Nephron (organoid): ENCODE measurements around the gene CRISPLD2.

Experiments
- H3K27ac Mint-ChIP-seq, 3 experiments: 2 replicates each; pipeline ENCODE4 v1.8.0; 2020; ENCODE audit warnings: mixed read lengths in 3 of 3, mild to moderate bottlenecking in 2 of 3, moderate library complexity in 1 of 3
- H3K27me3 Mint-ChIP-seq: 2 replicates; pipeline ENCODE4 v1.8.0; 2021; ENCODE audit warnings: low read depth, mild to moderate bottlenecking, moderate library complexity, mixed read lengths
- H3K36me3 Mint-ChIP-seq: 2 replicates; pipeline ENCODE4 v1.8.0; 2020; ENCODE audit warnings: low read depth, mixed read lengths
- H3K4me1 Mint-ChIP-seq: 2 replicates; pipeline ENCODE4 v1.8.0; 2020; ENCODE audit warnings: mixed read lengths
- H3K4me3 Mint-ChIP-seq, 3 experiments: 2 replicates each; pipeline ENCODE4 v1.8.0; 2020; ENCODE audit warnings: mild to moderate bottlenecking in 3 of 3, mixed read lengths in 3 of 3, moderate library complexity in 2 of 3
- H3K9me3 Mint-ChIP-seq: 2 replicates; pipeline ENCODE4 v1.8.0; 2020; ENCODE audit warnings: mixed read lengths
- TF ChIP-seq, protein P1 (sequence below), 3 experiments: fragments of 200-600 bp; sonication (generic); IDR thresholded peaks; one replicate each; pipeline ENCODE4 v1.5.0; 2021; ENCODE audit warnings: antibody characterized with exemption in 3 of 3; ENCODE audit not compliant: unreplicated experiment in 3 of 3

Gene CRISPLD2

DNA sequence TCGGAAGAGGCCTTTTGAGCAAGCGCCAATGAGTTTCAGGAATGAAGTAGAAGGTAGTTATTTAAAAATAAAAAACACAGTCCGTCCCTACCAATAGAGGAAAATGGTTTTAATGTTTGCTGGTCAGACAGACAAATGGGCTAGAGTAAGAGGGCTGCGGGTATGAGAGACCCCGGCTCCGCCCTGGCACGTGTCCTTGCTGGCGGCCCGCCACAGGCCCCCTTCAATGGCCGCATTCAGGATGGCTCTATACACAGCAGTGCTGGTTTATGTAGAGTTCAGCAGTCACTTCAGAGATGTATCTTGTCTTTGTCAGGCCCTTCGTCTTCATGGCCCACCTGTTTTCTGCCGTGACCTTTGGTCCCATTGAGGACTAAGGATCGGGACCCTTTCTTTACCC lies 87.3 kb downstream of the CRISPLD2 start:
- TF ChIP-seq, protein P1, sequence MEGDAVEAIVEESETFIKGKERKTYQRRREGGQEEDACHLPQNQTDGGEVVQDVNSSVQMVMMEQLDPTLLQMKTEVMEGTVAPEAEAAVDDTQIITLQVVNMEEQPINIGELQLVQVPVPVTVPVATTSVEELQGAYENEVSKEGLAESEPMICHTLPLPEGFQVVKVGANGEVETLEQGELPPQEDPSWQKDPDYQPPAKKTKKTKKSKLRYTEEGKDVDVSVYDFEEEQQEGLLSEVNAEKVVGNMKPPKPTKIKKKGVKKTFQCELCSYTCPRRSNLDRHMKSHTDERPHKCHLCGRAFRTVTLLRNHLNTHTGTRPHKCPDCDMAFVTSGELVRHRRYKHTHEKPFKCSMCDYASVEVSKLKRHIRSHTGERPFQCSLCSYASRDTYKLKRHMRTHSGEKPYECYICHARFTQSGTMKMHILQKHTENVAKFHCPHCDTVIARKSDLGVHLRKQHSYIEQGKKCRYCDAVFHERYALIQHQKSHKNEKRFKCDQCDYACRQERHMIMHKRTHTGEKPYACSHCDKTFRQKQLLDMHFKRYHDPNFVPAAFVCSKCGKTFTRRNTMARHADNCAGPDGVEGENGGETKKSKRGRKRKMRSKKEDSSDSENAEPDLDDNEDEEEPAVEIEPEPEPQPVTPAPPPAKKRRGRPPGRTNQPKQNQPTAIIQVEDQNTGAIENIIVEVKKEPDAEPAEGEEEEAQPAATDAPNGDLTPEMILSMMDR (IDR thresholded peaks at IDR 0.05; ENCODE audit: unreplicated experiment in 3 of 3) = no peak
- H3K36me3 Mint-ChIP-seq = peaks cover 8% of the 10 kb centered on the region
- H3K27me3 Mint-ChIP-seq = peaks cover 4% of the 10 kb centered on the region
- peaks cover 33% of the 10 kb centered on the region for H3K4me1 Mint-ChIP-seq
- H3K9me3 Mint-ChIP-seq = no peaks in the 10 kb centered on the region
- peak overlapping the region in 2 of 3 experiments; percentile 36 to 89 for H3K27ac Mint-ChIP-seq
- no peak overlapping the region for H3K4me3 Mint-ChIP-seq

DNA sequence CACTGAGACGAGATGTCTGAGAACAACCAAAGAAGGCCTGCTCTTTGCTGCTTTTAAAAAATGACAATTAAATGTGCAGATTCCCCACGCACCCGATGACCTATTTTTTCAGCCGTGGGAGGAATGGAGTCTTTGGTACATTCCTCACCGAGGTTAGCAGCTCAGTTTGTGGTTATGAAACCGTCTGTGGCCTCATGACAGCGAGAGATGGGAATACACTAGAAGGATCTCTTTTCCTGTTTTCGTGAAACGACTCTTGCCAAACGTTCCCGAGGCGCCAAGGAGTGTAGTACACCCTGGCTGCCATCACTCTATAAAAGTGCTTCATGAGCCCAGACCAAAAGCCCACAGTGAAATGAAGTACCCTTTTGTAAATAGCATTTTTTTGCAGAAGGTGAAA lies 87.8 kb downstream of the CRISPLD2 start:
- Mint-ChIP-seq H3K27me3 (peaks cover 4% of the 10 kb centered on the region), H3K36me3 (peaks cover 8% of the 10 kb centered on the region), H3K9me3 (no peaks in the 10 kb centered on the region), H3K4me1 (peaks cover 33% of the 10 kb centered on the region), H3K4me3 (no peak overlapping the region), H3K27ac (peak overlapping the region; percentile 31 to 89 (median 36))
- TF ChIP-seq, protein P1 (IDR thresholded peaks at IDR 0.05; ENCODE audit: unreplicated experiment in 3 of 3) = no peak

- TF ChIP-seq, protein P1 (IDR thresholded peaks at IDR 0.05; ENCODE audit: unreplicated experiment in 3 of 3) = no peak
- H3K4me1 Mint-ChIP-seq = peaks cover 52% of the 10 kb centered on the region
- H3K9me3 Mint-ChIP-seq = no peaks in the 10 kb centered on the region
- H3K4me3 Mint-ChIP-seq = no peak overlapping the region
- H3K36me3 Mint-ChIP-seq = peaks cover 5% of the 10 kb centered on the region
- peak overlapping the region; percentile 30 to 89 (median 72) for H3K27ac Mint-ChIP-seq
- H3K27me3 Mint-ChIP-seq = peaks cover 9% of the 10 kb centered on the region
Measured at GRCh38 chr16:84909476-84910085, 89.8 kb downstream of the CRISPLD2 start.

- Mint-ChIP-seq H3K4me3 (no peak overlapping the region), H3K36me3 (peaks cover 2% of the 10 kb centered on the region), H3K4me1 (peaks cover 58% of the 10 kb centered on the region), H3K9me3 (no peaks in the 10 kb centered on the region), H3K27ac (peak overlapping the region in 1 of 3 experiments; percentile 50), H3K27me3 (peaks cover 20% of the 10 kb centered on the region)
- TF ChIP-seq, protein P1 (IDR thresholded peaks at IDR 0.05; ENCODE audit: unreplicated experiment in 3 of 3) = no peak
Measured at GRCh38 chr16:84911486-84912216, 91.9 kb downstream of the CRISPLD2 start.

- peak overlapping the region in 1 of 3 experiments; percentile 89 for H3K27ac Mint-ChIP-seq
- H3K4me1 Mint-ChIP-seq = peaks cover 58% of the 10 kb centered on the region
- H3K4me3 Mint-ChIP-seq = no peak overlapping the region
- H3K9me3 Mint-ChIP-seq = no peaks in the 10 kb centered on the region
- TF ChIP-seq, protein P1 (IDR thresholded peaks at IDR 0.05; ENCODE audit: unreplicated experiment in 3 of 3) = no peak
- H3K36me3 Mint-ChIP-seq = no peaks in the 10 kb centered on the region
- H3K27me3 Mint-ChIP-seq = peaks cover 25% of the 10 kb centered on the region
Measured at GRCh38 chr16:84913315-84913714, 93.5 kb downstream of the CRISPLD2 start.
